ENCODE results near the gene CNOT4. TPM values are rescaled to one million over a fixed set of nuclear protein-coding genes. Genes with fewer than 3 reads are reported as not detected.
A peak's percentile ranks its signal among the peaks of the same experiment; 100 is the strongest.

The CNOT4 gene
- total and polyA plus RNA-seq, 2 of the 13 experiments (the other 11 are each of a cell fraction or from before 2014, with no cell fraction given): 7.4 to 8.4 TPM

GRCh38 chr7:135537905-135538304 is 28.0 kb upstream of the CNOT4 start:
- DNase-seq (ENCODE audit: low spot score) (no peak), ATAC-seq (no peak), FAIRE-seq (no peak)
- no peak overlapping the region for H3K4me3 ChIP-seq (replicated peaks in 1 of 3; ENCODE audit: insufficient read depth in 1 of 3, low read depth in 2 of 3, low read length in 3 of 3)
- H2AFZ ChIP-seq (ENCODE audit: low read length): peak overlapping the region; percentile 59
- H3K9me3 ChIP-seq (ENCODE audit: low read length): no peaks in the 10 kb centered on the region
- H4K20me1 ChIP-seq (ENCODE audit: insufficient read depth, low read length): no peaks in the 10 kb centered on the region
- 0 out of 2 replicates have a peak, but pooled peaks cover 12% of the 10 kb centered on the region for H3K4me1 ChIP-seq (ENCODE audit: insufficient read depth, low read length)
- no peak for TF ChIP-seq MATR3 (CRISPR knock-in tag; IDR thresholded peaks at IDR 0.05)
- in situ Hi-C loops (cut with HindIII; ENCODE audit: extremely low pct_ligation_motif_present, low pct_unique_long_range_greater_than_20kb): no loop called here
- no peaks in the 10 kb centered on the region for H3K79me2 ChIP-seq (ENCODE audit: insufficient read depth, low read length)
- H3K27ac ChIP-seq (ENCODE audit: extremely low read length, insufficient read depth, low read length): no peak overlapping the region
- intact Hi-C loops (cut with micrococcal nuclease; ENCODE audit: unreplicated experiment): no loop called here
- POLR2A ChIA-PET: no interaction called here
- H3K9ac ChIP-seq (ENCODE audit: insufficient read depth, low read depth, low read length): no peak overlapping the region
- no peaks in the 10 kb centered on the region for H3K27me3 ChIP-seq (ENCODE audit: control insufficient read depth in 1 of 2, insufficient read depth in 2 of 2, low read length in 2 of 2)
- BruUV-seq (replicated peaks): no TSS peak
- no peaks in the 10 kb centered on the region for H3K36me3 ChIP-seq (replicated peaks in 1 of 2; ENCODE audit: control insufficient read depth in 1 of 2, insufficient read depth in 2 of 2, low read length in 2 of 2)
- H3K4me2 ChIP-seq (ENCODE audit: low read depth, low read length): no peak overlapping the region
- CTCF ChIA-PET (ENCODE audit: low intra/inter-chr PET ratio, low total read pairs): no interaction called here

- no peaks in the 10 kb centered on the region for H3K36me3 ChIP-seq (replicated peaks in 1 of 2; ENCODE audit: control insufficient read depth in 1 of 2, insufficient read depth in 2 of 2, low read length in 2 of 2)
- no peak overlapping the region for H3K27ac ChIP-seq (ENCODE audit: extremely low read length, insufficient read depth, low read length)
- ChIA-PET POLR2A (no interaction called here), CTCF (ENCODE audit: low intra/inter-chr PET ratio, low total read pairs) (no interaction called here)
- no peaks in the 10 kb centered on the region for H3K27me3 ChIP-seq (ENCODE audit: control insufficient read depth in 1 of 2, insufficient read depth in 2 of 2, low read length in 2 of 2)
- 0 out of 2 replicates have a peak, but pooled peaks cover 9% of the 10 kb centered on the region for H3K4me1 ChIP-seq (ENCODE audit: insufficient read depth, low read length)
- DNase-seq (ENCODE audit: low spot score) (no peak), ATAC-seq (no peak), FAIRE-seq (no peak)
- peak overlapping the region; percentile 59 for H2AFZ ChIP-seq (ENCODE audit: low read length)
- H4K20me1 ChIP-seq (ENCODE audit: insufficient read depth, low read length): no peaks in the 10 kb centered on the region
- no peak overlapping the region for H3K4me2 ChIP-seq (ENCODE audit: low read depth, low read length)
- no peak overlapping the region for H3K4me3 ChIP-seq (replicated peaks in 1 of 3; ENCODE audit: insufficient read depth in 1 of 3, low read depth in 2 of 3, low read length in 3 of 3)
- intact Hi-C loops (cut with micrococcal nuclease; ENCODE audit: unreplicated experiment) (no loop called here), in situ Hi-C loops (cut with HindIII; ENCODE audit: extremely low pct_ligation_motif_present, low pct_unique_long_range_greater_than_20kb) (no loop called here)
- H3K79me2 ChIP-seq (ENCODE audit: insufficient read depth, low read length): no peaks in the 10 kb centered on the region
- TF ChIP-seq ERF (CRISPR knock-in tag; IDR thresholded peaks at IDR 0.05) (no peak), ZUFSP (CRISPR knock-in tag; IDR thresholded peaks at IDR 0.05; ENCODE audit: borderline replicate concordance) (no peak), ZNF749 (CRISPR knock-in tag; IDR thresholded peaks at IDR 0.05; ENCODE audit: borderline replicate concordance) (no peak), KAT8 (CRISPR knock-in tag; IDR thresholded peaks at IDR 0.05) (no peak)
- 36% methylated on average over 1 of the region's 1 CpG for WGBS (ENCODE audit: low lambda C conversion rate)
- no TSS peak for BruUV-seq (replicated peaks)
- no peaks in the 10 kb centered on the region for H3K9me3 ChIP-seq (ENCODE audit: low read length)
- no peak overlapping the region for H3K9ac ChIP-seq (ENCODE audit: insufficient read depth, low read depth, low read length)
Observed at GRCh38 chr7:135537453-135537852, 27.6 kb upstream of the CNOT4 start.

All from HepG2 (cell line).